Stimulated activated CD8-positive, alpha-beta memory T cell treated with anti-CD3 and anti-CD28 coated beads, Interleukin-12 subunit alpha, Interleukin-12 subunit beta, amount 100 ng/mL, for 24 hours (primary cell): Measurements from ENCODE around the gene CACNA1I.

ENCODE experiments used
- DNase-seq: peaks from one replicate; pipeline ENCODE4 v3.0.0-alpha.2; 2020; ENCODE audit errors: extremely low read depth

The CACNA1I gene

DNA sequence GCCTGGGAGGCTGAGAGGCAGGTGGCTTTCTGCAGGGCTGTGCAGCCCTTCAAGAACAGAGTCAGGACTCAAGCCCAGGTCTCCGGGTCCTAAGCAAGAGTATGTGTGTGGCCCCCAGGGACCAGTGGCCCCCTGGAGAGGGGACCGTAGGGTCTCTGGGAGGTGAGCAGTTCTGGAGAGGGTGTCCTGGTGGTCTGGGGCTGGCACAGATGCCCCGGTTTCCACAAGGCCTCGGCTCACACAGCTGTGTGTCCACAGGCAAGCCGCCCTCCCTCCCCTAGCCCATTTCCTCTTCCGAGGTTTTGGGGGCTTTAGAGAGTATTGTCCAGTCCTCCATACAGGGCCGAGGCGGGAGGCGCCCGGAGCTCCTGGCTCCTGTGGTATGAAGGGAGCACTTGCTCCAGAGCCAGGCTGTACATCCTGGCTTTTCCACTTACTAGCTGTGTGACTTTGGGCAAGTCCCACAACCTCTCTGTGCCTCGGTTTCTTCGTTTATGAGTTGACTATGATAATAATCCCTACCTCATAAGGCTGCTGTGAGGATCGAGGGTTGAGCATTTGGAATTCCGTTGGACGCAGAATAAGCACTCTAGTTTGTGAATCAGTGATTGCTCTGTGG, 34.6 kb upstream of the CACNA1I start:
- DNase-seq: no peak

DNA sequence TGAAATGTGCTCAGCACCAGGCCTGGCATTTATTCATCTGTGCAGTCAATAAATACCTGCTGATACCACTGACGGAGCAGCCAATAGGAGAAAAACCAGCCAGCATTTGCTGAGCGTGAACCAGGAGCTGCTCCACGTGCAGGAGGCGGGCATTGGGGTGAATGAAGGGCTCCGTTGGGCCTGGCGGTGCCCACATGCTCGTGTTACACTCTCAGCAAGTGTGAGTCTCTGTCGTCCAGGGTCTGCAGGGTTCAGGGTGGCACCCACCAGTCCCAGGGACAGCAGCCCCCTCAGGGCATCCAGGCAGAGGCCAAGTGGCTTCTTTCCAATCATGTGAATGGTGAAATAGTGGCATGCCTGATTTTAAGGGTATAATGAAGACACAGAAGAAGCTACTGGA, 33.8 kb upstream of the CACNA1I start:
- DNase-seq: no peak

DNA sequence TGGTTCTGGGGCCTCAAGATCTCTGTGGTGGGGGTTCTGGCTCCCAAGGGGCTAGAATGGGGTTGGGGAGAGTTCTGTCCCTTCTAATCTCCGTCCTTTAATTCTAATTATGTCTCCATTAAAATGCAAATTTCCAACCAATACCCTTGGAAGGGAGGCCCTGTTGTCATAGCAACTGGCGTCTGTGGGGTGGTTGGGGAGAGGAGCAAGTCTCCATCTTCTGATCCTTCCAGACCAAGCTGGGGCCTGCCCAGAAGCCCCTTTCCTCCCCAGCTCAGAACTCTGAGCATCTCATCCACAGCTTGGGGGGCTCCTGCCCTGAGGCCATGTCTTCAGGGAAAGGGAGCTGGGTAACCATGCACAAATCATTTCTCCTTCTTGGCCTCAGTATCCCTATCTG, 32.6 kb upstream of the CACNA1I start:
- no peak for DNase-seq

DNA sequence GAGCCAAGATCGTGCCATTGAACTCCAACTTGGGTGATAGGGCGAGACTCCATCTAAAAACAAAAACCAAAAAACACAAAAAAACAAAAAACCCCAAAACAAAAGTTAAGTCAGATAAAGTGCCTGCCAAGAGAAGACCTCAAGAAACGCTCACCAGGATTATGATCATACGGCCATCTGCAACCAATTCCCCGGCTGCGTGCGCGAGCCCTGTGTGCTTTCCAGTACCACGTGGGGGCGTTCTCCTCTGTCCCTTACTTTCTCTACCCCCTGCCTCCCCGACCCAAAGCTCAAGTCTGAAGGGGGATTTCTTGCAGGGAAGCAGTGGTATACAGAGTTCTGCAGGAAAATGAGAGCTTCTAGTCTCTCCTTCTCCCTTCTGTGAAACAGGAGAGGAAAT, 27.5 kb upstream of the CACNA1I start:
- no peak for DNase-seq

DNA sequence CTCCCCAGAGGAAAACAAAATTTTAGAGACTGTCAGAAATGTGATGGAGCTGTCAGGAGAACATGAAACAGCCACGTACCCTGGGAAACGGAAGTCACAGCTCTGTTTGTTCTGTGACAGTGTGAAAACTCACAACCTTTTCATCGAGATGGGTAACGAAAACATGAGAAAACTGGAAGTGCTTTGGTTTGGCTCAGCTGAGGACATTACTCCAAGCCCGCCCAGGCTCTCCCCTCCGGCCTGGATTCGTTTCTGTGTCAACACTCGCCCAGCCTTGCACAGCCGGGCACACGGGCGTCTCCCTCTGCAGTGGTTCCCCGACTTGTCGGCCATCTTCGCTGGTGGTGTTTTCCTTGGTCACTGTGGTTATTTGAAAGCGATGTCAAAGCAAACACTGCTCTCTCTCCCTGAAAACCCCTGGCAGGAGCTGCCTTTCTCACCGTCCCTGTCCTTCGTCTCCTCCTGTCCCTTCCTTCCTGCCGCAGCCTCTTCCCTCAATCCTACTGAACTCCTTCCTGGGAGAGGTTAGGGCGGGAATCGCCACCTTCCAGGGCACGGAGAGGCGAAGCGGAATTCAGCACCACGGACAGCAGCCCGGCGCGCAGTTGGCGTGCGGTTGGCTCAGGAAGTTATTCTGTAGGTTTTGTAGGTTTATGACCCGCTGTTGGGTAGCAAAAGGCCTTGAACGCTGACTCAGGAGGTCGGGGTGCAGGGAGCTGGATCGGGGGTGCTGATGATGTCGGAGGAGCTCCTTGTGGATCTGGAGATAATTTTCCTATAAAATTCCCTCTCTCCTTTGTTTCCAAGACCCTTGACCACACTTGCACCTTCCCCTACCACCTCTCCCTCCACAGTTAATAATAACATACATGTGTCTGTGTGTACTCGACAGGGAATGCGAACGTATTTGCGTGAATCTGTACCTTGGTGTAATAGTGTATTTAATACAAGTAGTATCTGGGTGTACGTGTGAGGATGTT, 24.9 kb upstream of the CACNA1I start:
- DNase-seq: no peak

DNA sequence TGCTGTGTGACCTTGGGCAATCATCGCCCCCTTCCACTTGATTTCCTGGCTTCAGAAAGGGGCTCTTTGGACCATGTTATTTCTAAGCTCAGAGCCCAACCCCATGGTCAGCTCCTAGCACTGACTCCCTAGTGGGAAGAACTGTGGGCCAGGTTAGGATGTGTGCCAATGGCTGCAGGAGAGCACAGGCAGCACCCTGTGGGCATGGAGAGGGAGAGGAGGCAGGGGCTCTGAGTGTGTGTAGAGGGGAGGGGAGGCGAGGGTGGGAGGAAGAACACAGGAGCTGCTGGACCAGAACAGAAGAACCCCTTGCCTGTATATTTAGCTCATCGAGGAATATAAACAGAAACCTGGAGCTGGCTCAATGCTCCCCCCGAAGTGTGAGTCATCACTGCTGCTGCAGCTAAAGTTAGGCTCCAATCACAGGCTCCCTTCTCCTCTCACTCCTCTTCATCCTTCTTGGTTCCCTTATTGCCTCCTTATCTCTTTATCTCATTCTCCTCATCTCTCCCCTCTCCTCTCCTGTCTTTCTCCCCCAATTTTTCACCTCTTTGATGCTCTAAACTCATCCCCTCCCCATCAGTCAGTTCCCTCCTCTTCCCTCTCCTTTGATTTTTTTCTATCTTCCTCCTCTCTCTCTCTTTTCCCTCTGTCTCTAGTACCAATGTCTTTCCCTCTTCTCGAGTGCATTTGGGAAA, 23.5 kb upstream of the CACNA1I start:
- no peak for DNase-seq

DNA sequence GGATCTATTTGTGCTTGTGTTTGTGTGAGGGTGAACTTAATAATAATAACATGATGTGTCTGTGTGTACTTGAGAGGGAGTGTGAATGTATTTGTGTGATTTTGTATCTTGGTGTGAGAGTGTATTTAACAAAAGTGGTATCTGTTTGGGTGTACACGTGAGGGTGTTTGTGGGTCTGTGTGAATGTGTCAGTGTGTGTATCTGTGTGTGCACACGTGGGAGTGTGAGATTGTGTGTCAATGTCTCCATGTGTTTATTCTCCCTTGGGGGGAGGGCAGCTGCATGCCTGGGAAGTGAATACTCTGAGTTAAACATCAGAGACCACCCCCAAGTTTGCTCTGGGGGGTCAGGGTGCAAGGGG, 23.0 kb upstream of the CACNA1I start:
- DNase-seq: no peak

DNA sequence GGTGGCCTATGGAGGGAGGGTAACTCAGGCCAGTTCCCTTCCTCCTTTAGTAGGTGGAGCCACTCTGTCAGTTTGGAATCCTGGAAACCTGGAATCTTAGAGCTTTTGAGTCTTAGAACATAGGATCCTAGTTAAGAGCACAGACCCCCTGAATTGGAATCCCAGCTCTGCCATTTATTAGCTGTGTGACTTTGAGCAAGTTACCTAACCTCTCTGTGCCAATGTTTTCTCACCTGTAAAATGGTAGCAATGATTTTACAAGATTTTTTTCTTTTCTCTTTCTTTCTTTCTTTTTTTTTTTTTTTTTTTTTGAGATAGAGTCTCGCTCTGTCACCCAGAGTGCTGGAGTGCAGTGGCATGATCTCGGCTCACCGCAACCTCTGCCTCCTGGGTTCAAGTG, 17.1 kb upstream of the CACNA1I start:
- DNase-seq: no peak

DNA sequence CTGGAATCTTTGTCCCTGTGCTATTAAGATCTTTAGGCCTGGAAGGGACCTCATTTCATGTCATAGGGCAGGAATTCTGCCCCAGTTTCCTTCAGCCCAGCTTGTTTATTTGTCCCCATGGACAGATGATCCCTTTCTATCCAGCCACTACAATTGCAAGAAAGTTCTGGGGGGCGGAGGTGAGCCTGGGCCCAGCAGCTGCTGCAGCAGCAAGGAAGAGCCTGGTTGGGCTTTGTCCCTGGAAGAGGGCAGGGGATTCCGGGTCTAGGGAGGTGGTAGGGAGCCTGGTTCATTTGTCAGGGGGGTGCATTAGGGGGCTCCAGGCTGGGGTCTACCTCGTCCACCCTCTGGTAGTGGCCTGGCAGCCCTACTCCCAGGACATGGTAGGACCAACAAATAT, 16.4 kb upstream of the CACNA1I start:
- DNase-seq: no peak

DNA sequence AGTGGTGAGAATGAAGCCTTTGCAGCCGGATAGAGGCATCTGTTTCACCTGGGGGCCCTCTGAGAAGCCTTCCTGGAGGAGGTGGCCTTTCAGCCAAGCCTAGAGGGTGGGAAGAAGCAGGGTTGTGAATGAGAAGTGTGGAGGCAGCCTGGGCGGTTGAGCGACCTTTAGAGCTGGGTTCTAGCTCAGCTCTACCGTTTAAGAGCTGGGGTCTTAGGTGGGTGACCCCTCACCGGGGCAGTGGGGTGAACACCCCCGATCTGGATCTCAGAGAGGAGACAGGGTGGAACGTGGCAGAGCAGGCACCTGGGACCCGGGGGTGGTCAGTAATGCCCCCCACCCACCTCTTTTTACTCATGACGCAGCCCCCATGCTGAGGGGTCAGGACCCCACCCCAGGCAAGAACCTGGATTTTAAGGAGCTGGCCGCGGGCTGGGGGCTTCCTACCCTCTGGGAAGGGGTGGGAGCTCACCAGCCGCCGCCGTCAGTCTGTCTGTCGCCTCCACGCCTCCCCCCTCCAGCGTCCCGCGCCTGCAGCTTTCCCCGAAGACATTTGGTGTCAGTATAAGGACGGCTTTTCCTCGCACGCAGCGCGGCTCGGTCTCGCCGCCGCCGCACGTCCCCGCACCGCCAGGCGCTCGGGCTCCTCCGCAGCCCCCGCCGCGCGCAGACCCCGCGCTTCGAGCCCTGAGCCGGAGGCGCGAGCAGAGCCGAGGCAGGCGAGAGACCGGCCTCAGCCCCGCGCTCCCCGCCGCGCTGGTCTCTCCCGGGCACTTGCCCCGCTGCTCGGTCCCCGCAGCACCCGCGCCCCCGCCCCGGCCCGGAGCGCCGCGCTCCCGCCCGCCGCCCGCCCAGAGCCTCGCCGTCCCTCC, 13.3 kb upstream of the CACNA1I start:
- DNase-seq: no peak

DNA sequence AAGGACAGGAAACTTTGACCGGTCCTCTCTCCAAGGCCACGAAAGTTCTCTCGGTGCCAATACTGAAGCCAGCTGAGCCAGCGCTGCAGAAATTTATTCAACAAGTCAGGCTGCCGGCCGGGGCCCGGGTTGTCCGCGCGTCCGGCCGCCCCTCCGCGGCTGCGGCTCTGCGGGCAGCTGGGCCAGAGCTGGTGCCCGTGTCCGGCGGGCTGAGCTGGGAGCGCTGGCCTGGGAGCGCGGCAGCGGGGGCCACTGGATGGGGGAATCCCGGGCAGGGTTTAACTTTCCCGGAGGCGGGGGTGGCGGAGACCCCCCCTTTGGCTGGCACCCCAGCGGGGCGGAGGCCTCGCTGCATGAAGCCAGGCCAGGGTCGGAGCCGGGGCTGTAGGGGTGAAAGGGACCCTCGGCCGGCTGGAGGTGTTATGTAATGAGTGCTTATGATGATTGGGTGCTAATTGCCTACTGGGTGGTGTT, 12.3 kb upstream of the CACNA1I start:
- no peak for DNase-seq

DNA sequence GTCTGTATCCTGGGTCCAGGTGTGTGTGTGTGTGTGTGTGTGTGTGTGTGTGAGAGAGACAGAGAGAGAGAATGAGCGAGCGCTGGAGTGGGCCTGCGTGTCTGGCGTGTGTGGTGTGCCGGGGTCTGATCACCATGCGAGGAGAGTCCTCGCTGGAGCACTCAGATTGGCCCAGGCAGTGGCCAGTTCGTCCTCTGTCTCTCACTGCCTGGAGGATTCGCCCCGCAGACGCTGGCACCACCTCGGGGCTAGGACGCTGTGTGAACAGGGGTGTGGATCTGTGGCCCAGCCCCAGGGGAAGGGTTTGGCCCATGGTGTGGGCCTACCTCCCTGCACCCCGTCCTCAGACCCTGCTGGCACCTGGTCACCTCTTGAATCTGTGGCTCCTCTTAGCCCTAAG, 11.6 kb upstream of the CACNA1I start:
- DNase-seq: no peak

DNA sequence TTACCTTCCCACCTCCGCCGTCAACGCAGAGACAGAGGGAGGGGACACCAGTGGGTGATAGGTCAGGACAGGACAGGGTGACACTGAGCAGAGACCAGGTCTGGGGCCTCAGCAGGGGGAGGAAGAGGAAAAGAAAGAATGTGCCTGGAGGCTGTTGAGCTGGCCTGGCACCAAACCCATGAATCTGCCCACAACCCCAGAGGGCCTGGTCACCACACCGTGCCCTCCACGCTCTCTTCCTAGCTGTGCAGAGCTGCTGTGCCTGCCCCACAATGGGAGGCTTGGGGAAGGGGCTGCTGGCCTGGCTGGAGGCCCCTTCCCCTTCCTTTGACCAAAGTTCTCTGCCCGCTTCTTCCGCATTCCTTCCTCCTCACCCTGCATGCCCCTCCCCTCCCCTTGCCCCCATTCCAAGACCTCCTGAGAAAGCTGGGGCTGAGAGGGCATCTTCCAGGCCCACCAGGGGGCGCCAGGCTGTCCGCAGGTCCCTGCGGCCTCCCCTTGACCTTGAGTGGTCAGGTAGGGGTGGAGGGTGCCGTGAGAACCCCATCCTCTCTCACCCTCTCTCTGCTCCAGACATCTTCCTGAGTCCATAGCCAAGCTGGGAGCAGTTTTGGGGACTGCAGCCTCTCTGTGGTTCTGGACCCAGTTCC, 11.0 kb upstream of the CACNA1I start:
- DNase-seq: no peak

DNA sequence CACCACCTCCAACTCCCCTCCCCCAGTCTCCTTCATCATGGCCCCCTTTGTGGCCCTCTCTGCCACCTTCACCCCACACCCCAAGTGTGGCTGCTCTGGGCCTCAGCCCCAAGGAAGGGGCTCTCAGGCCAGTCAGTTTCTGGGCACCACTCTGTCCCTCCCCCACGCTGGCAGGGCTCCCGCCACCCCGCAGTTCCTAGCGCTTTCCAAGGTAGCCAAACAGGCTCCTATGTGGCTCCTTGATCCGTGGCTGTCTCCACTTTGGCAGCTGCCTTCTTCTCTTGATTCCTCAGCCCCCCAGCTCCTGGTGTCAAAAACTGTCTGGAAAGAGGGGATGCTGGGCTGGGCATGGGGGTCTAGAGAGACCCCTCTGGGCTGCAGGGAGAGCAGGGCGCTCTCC, 10.4 kb upstream of the CACNA1I start:
- no peak for DNase-seq

DNA sequence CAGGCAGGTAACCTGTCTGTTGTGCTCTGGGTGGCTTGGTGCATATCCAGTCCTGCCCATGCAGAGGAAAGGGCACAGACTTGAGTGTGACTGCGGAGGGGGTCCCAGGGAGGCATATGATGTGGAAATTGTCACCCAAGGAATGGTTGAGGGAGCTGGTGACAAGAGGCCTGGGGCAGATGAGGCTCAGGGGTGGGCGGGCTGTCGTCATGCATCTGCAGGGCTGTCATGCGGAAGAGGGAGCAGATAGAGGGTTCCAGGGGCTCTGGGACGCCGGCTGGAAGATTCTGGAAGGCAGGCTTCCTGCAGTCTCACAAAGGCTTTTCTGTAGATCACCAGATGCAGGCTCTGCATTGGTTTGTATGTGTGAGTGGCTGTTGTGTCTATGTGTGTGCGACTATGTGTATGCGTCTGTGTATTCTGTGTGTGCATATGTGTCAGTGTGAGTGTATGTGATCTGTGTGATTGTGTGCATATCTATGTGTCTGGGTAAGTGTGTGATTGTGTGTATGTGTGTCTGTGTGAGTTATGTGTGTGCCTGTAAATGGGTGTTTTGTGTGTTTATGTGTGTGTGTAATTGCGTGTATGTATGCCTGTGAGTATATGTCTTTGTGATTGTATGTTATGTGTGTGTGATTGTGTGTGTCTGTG, 7.6 kb upstream of the CACNA1I start:
- no peak for DNase-seq

DNA sequence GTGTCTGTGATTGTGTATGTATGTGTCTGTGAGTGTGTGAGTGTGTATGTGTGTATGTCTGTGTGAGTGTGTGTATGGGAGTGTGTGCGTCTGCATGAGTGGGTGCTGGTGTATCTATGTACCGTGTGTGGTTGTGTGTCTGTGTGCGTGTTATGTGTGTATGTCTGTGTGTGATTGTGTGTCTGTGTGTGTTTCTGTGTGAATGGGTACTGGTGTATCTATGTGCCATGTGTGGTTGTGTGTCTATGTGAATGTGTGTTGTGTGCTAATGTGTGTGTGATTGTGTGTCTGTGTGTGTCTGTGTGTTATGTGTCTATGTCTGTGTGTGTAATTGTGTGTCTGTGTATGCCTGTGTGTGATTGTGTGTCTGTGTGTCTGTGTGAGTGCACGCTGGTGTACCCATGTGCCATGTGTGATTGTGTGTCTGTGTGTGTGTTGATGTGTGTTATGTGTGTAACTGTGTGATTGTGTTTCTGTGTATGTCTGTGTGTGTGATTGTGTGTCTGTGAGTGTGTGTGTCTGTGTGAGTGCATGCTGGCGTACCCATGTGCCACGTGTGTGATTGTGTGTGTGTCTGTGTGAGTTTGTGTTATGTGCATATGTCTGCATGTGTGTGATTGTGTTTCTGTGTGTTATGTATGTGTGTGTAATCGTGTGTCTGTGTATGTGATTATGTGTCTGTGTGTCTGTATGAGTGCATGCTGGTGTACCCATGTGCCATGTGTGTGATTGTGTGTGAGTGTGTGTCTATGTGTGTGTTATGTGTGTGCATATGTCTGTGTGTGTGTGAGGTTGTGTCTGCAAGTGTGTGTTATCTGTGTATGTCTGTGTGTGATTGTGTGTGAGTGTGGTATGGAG, 6.8 kb upstream of the CACNA1I start:
- no peak for DNase-seq

DNA sequence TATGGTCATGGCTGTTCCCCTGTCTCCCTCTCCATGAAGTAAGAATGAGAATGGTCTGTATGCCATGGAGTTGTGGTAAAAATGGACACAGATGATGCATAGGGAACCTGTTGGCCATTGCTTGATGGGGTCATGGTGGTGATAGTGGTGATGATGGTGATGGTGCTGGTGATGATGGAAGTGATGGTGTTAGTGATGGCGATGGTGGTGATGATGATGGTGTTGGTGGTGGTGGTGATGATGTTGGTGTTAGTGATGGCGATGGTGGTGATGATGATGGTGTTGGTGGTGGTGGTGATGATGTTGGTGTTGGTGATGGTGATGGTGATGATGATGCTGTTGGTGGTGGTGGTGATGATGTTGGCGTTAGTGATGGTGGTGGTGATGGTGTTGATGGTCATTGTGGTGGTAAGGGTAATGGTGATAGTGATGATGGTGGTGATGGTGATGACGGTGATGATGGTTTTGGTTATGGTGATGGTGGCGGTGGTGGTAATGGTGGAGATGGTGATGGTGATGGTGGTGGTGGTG, 5.1 kb upstream of the CACNA1I start:
- DNase-seq: no peak

DNA sequence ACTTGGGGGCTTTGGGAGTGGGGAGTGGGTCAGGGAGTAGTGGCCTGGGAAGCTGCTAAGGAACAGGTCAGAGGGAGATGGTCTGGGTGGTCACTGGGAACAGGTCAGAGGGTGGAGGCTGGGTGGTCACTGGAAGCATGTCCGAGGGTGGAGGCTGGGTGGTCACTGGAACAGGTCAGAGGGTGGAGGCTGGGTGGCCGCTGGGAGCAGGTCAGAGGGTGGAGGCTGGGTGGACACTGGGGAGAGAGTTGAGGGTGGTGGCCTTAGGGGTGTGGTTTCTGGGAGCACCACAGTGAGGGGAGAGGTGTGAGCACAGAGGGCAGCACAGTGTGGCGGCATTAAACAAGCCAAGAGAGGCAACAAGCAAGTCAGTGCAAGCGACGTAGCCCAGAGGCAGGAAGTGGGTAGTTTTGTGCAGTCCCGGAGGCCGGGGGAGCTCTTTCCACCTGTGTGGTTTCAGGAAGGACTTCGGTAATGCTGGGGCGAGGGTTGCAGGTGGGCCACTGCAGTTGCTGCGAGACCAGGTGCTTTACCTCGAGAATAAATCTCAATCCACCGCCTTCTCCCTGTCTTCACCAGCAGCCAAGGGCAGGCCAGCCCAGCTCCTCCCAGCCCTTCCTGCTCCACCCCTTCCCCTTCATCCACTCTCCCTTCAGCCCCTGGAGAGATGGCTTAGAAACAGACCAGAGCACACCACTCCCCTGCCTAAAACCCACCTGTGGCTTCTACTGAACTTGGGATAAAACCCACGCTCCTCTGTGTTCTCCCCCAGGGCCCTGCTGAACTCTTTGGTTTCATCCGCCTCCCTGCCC, 3.2 kb upstream of the CACNA1I start:
- no peak for DNase-seq
